Measurements from ENCODE around the gene FITM1. TPM values are rescaled to one million over a fixed set of nuclear protein-coding genes. Genes with fewer than 3 reads are reported as not detected.

The FITM1 gene
- polyA plus RNA-seq, 1 donor: 1.1 TPM

- DNase-seq: no peak
Observed at GRCh38 chr14:24159777-24160498, 29.5 kb downstream of the FITM1 start.

- DNase-seq: no peak
Observed at GRCh38 chr14:24160499-24160849, 30.0 kb downstream of the FITM1 start.

GRCh38 chr14:24160850-24161804, 30.7 kb downstream of the FITM1 start, which contains the start of gene IRF9:
Gene IRF9, plus strand, starts transcription at chr14:24161265. Its CDS starts 880 bp downstream, at chr14:24162145.
- DNase-seq: peak; percentile 97

- no peak for DNase-seq
Observed at GRCh38 chr14:24162093-24162492, 31.6 kb downstream of the FITM1 start.

GRCh38 chr14:24164518-24164991, 34.1 kb downstream of the FITM1 start:
- no peak for DNase-seq

GRCh38 chr14:24165785-24166184, 35.3 kb downstream of the FITM1 start:
- no peak for DNase-seq

GRCh38 chr14:24167469-24168114, 37.1 kb downstream of the FITM1 start:
- DNase-seq: no peak

GRCh38 chr14:24171422-24172260, 41.2 kb downstream of the FITM1 start, which contains the start of gene REC8:
Gene REC8, plus strand, starts transcription at chr14:24172080. Its CDS starts 473 bp downstream, at chr14:24172553.
- peak; percentile 95 for DNase-seq

GRCh38 chr14:24172261-24172860, 41.9 kb downstream of the FITM1 start:
- peak; percentile 7 for DNase-seq

GRCh38 chr14:24172871-24173281, 42.4 kb downstream of the FITM1 start:
- DNase-seq: no peak

- no peak for DNase-seq
Observed at GRCh38 chr14:24176599-24176998, 46.1 kb downstream of the FITM1 start.

GRCh38 chr14:24177041-24177825, 46.8 kb downstream of the FITM1 start:
- DNase-seq: no peak

GRCh38 chr14:24177891-24178290, 47.4 kb downstream of the FITM1 start:
- DNase-seq: no peak

GRCh38 chr14:24178399-24179178, 48.1 kb downstream of the FITM1 start:
- DNase-seq: no peak

GRCh38 chr14:24179294-24179960, 49.0 kb downstream of the FITM1 start:
- no peak for DNase-seq

- peak; percentile 46 for DNase-seq
Observed at GRCh38 chr14:24179961-24180796, 49.7 kb downstream of the FITM1 start.

- no peak for DNase-seq
Observed at GRCh38 chr14:24181371-24182077, 51.1 kb downstream of the FITM1 start.

Measured in left kidney (tissue), 2 donors.